HepG2 (cell line): Measurements from ENCODE around the gene PCSK6.

Source experiments
- EZH2 ChIP-seq: conservative IDR thresholded peaks from 2 replicates; pipeline ENCODE4 v1.6.1; 2012; ENCODE audit warnings: mild to moderate bottlenecking, low read depth, low read length, moderate library complexity
- FOXJ3 ChIP-seq: sonication (generic); formaldehyde crosslinking; IDR thresholded peaks from 2 replicates; pipeline ENCODE4 v1.4.0; 2020; ENCODE audit warnings: missing genetic modification reagents, mild to moderate bottlenecking, borderline replicate concordance
- KAT8 ChIP-seq: IDR thresholded peaks from 2 replicates; pipeline ENCODE4 v1.6.1; 2016; ENCODE audit warnings: missing genetic modification reagents, missing compliant biosample characterization
- ZKSCAN8 ChIP-seq: IDR thresholded peaks from 2 replicates; pipeline ENCODE4 v1.6.1; 2016; ENCODE audit warnings: borderline replicate concordance, missing genetic modification reagents, missing compliant biosample characterization
- ZNF24 ChIP-seq: fragments of 450-650 bp; IDR thresholded peaks from 2 replicates; pipeline ENCODE4 v1.6.1; 2017; ENCODE audit warnings: antibody characterized with exemption, mild to moderate bottlenecking
- ZNF251 ChIP-seq: sonication (generic); formaldehyde crosslinking; IDR thresholded peaks from 2 replicates; pipeline ENCODE4 v1.9.0; 2021; ENCODE audit warnings: mild to moderate bottlenecking, missing genetic modification reagents
- ZZZ3 ChIP-seq: sonication (generic); formaldehyde crosslinking; IDR thresholded peaks from 2 replicates; pipeline ENCODE4 v1.4.0; 2020; ENCODE audit warnings: missing genetic modification reagents, mild to moderate bottlenecking, borderline replicate concordance
- TF ChIP-seq, protein P1 (sequence below): sonication (generic); formaldehyde crosslinking; IDR thresholded peaks from 2 replicates; pipeline ENCODE4 v1.5.0; 2020; ENCODE audit warnings: mild to moderate bottlenecking, missing genetic modification reagents, moderate library complexity
- TF ChIP-seq, protein P2 (sequence below): sonication (generic); formaldehyde crosslinking; conservative IDR thresholded peaks from 2 replicates; pipeline ENCODE4 v1.4.0; 2020; ENCODE audit warnings: missing genetic modification reagents

DNA sequence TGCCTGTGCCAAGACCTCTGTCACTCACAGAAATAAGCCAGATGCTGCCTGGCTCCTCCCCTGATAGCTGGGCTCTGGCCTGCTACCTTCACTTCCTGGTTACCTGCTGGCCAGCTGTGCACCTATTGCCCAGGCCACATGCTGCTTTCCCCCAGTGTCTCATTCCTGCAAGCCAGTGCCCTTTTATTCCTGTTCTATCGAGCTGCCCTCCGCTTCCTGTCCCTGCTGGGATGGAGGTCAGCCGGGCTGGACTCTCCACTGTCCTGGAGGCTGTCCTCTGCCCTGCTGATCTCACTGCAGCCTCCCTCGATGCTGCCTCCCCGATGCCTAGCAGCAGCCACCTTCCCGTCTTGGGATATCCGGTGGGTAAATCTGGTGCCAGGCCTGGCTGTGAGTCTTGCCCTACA is 157.4 kb downstream of the PCSK6 start:
- TF ChIP-seq ZNF251 (CRISPR knock-in tag), result no peak
- no peak for TF ChIP-seq ZNF24
- TF ChIP-seq KAT8 (CRISPR knock-in tag), result no peak
- TF ChIP-seq, protein P1, sequence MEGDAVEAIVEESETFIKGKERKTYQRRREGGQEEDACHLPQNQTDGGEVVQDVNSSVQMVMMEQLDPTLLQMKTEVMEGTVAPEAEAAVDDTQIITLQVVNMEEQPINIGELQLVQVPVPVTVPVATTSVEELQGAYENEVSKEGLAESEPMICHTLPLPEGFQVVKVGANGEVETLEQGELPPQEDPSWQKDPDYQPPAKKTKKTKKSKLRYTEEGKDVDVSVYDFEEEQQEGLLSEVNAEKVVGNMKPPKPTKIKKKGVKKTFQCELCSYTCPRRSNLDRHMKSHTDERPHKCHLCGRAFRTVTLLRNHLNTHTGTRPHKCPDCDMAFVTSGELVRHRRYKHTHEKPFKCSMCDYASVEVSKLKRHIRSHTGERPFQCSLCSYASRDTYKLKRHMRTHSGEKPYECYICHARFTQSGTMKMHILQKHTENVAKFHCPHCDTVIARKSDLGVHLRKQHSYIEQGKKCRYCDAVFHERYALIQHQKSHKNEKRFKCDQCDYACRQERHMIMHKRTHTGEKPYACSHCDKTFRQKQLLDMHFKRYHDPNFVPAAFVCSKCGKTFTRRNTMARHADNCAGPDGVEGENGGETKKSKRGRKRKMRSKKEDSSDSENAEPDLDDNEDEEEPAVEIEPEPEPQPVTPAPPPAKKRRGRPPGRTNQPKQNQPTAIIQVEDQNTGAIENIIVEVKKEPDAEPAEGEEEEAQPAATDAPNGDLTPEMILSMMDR (CRISPR knock-in tag), result no peak
- TF ChIP-seq, protein P2, sequence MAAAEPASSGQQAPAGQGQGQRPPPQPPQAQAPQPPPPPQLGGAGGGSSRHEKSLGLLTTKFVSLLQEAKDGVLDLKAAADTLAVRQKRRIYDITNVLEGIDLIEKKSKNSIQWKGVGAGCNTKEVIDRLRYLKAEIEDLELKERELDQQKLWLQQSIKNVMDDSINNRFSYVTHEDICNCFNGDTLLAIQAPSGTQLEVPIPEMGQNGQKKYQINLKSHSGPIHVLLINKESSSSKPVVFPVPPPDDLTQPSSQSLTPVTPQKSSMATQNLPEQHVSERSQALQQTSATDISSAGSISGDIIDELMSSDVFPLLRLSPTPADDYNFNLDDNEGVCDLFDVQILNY (CRISPR knock-in tag), result no peak
- TF ChIP-seq EZH2, result no peak
- no peak for TF ChIP-seq FOXJ3 (CRISPR knock-in tag)
- no peak for TF ChIP-seq ZKSCAN8
- TF ChIP-seq ZZZ3, result no peak
